HepG2 (cell line): ENCODE results near the gene SEMA6B.

Experiments used
- CTCF ChIP-seq: sonication (generic); formaldehyde crosslinking; IDR thresholded peaks from 2 replicates; pipeline ENCODE4 v1.5.0; 2020; ENCODE audit warnings: mild to moderate bottlenecking, missing genetic modification reagents, moderate library complexity
- EZH2 ChIP-seq: conservative IDR thresholded peaks from 2 replicates; pipeline ENCODE4 v1.6.1; 2012; ENCODE audit warnings: mild to moderate bottlenecking, low read depth, low read length, moderate library complexity
- FOXA1 ChIP-seq, 2 experiments: fragments of 450-650 bp in 1 of 2; sonication (generic) in 1 of 2; formaldehyde crosslinking in 1 of 2; IDR thresholded peaks; 2 replicates each; pipeline versions ENCODE4 v1.4.0 to v1.6.1; 2016 to 2020; ENCODE audit warnings: missing genetic modification reagents in 1 of 2
- HNF4A ChIP-seq: sonication (generic); formaldehyde crosslinking; IDR thresholded peaks from 2 replicates; pipeline ENCODE4 v1.4.0; 2020; ENCODE audit warnings: missing genetic modification reagents
- NR2C2 ChIP-seq: sonication (generic); formaldehyde crosslinking; IDR thresholded peaks from 2 replicates; pipeline ENCODE4 v1.4.0; 2020; ENCODE audit warnings: missing genetic modification reagents, mild to moderate bottlenecking, moderate library complexity, borderline replicate concordance
- POLR2A ChIP-seq, 2 experiments: IDR thresholded peaks; 2 replicates each; pipeline ENCODE4 v1.6.1; 2011; ENCODE audit warnings: low read depth in 2 of 2, low read length in 2 of 2, mild to moderate bottlenecking in 1 of 2, moderate library complexity in 1 of 2; ENCODE audit not compliant: insufficient read depth in 1 of 2
- POLR2AphosphoS2 ChIP-seq: IDR thresholded peaks from 2 replicates; pipeline ENCODE4 v1.6.1; 2011; ENCODE audit warnings: low read depth, low read length, improper control_type of control experiment
- PRDM15 ChIP-seq: sonication (generic); formaldehyde crosslinking; IDR thresholded peaks from 2 replicates; pipeline ENCODE4 v1.4.0; 2020; ENCODE audit warnings: missing genetic modification reagents
- PRDM4 ChIP-seq: sonication (generic); formaldehyde crosslinking; IDR thresholded peaks from 2 replicates; pipeline ENCODE4 v1.9.0; 2021; ENCODE audit warnings: missing genetic modification reagents, borderline replicate concordance
- SYNCRIP ChIP-seq: fragments of 200-400 bp; formaldehyde crosslinking; IDR thresholded peaks from 2 replicates; pipeline ENCODE4 v1.6.1; 2018; ENCODE audit warnings: mild to moderate bottlenecking, low read depth, low read length; ENCODE audit not compliant: insufficient read depth
- TERF1 ChIP-seq: sonication (generic); formaldehyde crosslinking; IDR thresholded peaks from 2 replicates; pipeline ENCODE4 v1.8.0; 2022; ENCODE audit warnings: mild to moderate bottlenecking, missing genetic modification reagents, moderate library complexity
- ZBTB40 ChIP-seq, 2 experiments: fragments of 450-650 bp in 1 of 2; sonication (generic) in 1 of 2; formaldehyde crosslinking in 1 of 2; IDR thresholded peaks; 2 replicates each; pipeline versions ENCODE4 v1.6.1 to v1.8.0; 2016 to 2022; ENCODE audit warnings: antibody characterized with exemption in 1 of 2, mild to moderate bottlenecking in 1 of 2, missing genetic modification reagents in 1 of 2
- ZFP36L2 ChIP-seq: sonication (generic); formaldehyde crosslinking; IDR thresholded peaks from 2 replicates; pipeline ENCODE4 v1.4.0; 2020; ENCODE audit warnings: missing genetic modification reagents

GRCh38 chr19:4534836-4535658 lies 24.4 kb downstream of the SEMA6B start, which contains the start of gene PLIN5:
- no peak for TF ChIP-seq PRDM15 (CRISPR knock-in tag)
- no peak for TF ChIP-seq TERF1 (CRISPR knock-in tag)
- TF ChIP-seq NR2C2: no peak
- TF ChIP-seq PRDM4 (CRISPR knock-in tag): no peak
- TF ChIP-seq SYNCRIP: no peak
- TF ChIP-seq HNF4A (CRISPR knock-in tag): no peak
- no peak for TF ChIP-seq ZBTB40 (IDR thresholded peaks at IDR 0.05)
- TF ChIP-seq ZBTB40 (CRISPR knock-in tag; IDR thresholded peaks at IDR 0.05): no peak
- TF ChIP-seq ZFP36L2 (CRISPR knock-in tag): no peak
- TF ChIP-seq CTCF: peak; percentile 32
- TF ChIP-seq POLR2A (IDR thresholded peaks at IDR 0.05; ENCODE audit: insufficient read depth in 1 of 2, low read depth in 2 of 2, low read length in 2 of 2): peak; percentile 63 to 81
- TF ChIP-seq EZH2: no peak
- TF ChIP-seq POLR2AphosphoS2: no peak
- TF ChIP-seq FOXA1 (IDR thresholded peaks at IDR 0.05): no peak
- TF ChIP-seq FOXA1 (CRISPR knock-in tag; IDR thresholded peaks at IDR 0.05): no peak
